Motor neuron (in vitro differentiated cells): Measurements from ENCODE around the gene SLC12A8. TPM values are rescaled to one million over a fixed set of nuclear protein-coding genes. Genes with fewer than 3 reads are reported as not detected.

Experiments
- ATAC-seq, 8 experiments: fragments of 200-7000 bp; cut with Tn5 transposase; replicated peaks in 6 of 8; 2 replicates each; pipeline ENCODE4 v1.8.0; 2021; ENCODE audit warnings: mild to moderate bottlenecking in 8 of 8, moderate library complexity in 8 of 8
- H3K27ac ChIP-seq, 2 donors: fragments of 250-450 bp; sonication (Bioruptor Pico); 2 replicates each; pipeline ENCODE4 v1.9.0; 2021; ENCODE audit warnings: antibody characterized with exemption in 2 of 2, mild to moderate bottlenecking in 2 of 2, moderate library complexity in 1 of 2
- H3K4me1 ChIP-seq, 2 donors: fragments of 250-450 bp; sonication (Bioruptor Pico); replicated peaks in 1 of 2; 2 replicates each; pipeline ENCODE4 v1.6.1; 2021; ENCODE audit warnings: antibody characterized with exemption in 2 of 2, mild to moderate bottlenecking in 2 of 2, moderate library complexity in 1 of 2
- H3K4me3 ChIP-seq, 5 donors: fragments of 250-450 bp; sonication (Bioruptor Pico); 2 replicates each; pipeline ENCODE4 v1.9.0; 2021; ENCODE audit warnings: antibody characterized with exemption in 5 of 5, mild to moderate bottlenecking in 5 of 5, moderate library complexity in 4 of 5
- WGBS, 10 experiments: fragments of 450-650 bp; shearing (Covaris generic); methylation state at CpG; one replicate each; pipeline ENCODE4 v1.0.0; 2022; 5-methylcytosine and 5-hydroxymethylcytosine counted together
- in situ Hi-C, 9 experiments: fragments of 400-800 bp; cut with MboI; loops; one replicate each; pipeline ENCODE4 v1.15.0; 2021; ENCODE audit warnings: low sequenced_read_pairs in 9 of 9, low pct_unique_long_range_greater_than_20kb in 2 of 9; ENCODE audit not compliant: unreplicated experiment in 9 of 9
- total RNA-seq, 8 experiments: library from RNA; unstranded; fragments of 300-600 nt; gene quantifications; 2 replicates each; pipeline versions ENCODE4 v1.2.3 to v1.2.4, GENCODE V29; 2022

SLC12A8 gene
- total RNA-seq, 8 experiments from 2014 or later, result 0.38 to 9.8 (median 3.2) TPM

DNA sequence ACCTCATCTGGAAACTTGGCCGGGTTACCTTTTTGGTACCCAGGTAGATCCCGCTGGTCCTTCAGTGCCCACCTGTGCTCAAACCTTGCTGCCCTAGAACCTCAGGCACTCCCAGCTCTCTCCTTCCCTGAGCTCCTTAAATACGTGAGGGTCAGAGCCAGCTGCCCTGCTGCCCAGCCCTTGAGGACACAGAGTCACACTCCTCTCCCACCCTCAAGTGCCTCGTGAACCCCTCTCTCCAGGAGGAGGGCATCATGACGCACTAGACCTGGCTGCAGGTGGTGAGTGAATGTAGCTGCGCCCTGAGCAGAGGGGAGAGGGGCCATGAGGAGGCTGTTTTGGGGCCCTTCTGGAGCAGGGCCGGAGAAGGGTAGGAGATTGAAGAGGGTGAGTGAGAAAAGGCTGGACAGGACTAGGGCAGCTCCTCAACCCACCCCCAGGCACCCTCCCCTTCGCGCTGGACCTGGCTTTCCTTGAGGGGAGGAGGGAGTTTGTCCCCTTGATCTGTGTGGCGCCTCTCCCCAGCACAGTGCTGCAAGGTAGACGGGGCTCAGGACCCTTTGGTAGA is 941 bp downstream of the SLC12A8 start:
- H3K4me1 ChIP-seq, result peaks cover 0 to 9% of the 10 kb centered on the region in 2 donors
- in situ Hi-C loops, result no loop called here
- H3K4me3 ChIP-seq, result peak overlapping the region in 1 of 5 donors; percentile 31
- no peak overlapping the region for H3K27ac ChIP-seq
- WGBS, 10 experiments, result 60 to 100% (median 86%) methylated on average over 1 to 8 of the region's 11 CpGs; no CpG with 5 or more reads in 2 of the 10 experiments
- ATAC-seq, result peak in 2 of 8 experiments; percentile 28 to 31

DNA sequence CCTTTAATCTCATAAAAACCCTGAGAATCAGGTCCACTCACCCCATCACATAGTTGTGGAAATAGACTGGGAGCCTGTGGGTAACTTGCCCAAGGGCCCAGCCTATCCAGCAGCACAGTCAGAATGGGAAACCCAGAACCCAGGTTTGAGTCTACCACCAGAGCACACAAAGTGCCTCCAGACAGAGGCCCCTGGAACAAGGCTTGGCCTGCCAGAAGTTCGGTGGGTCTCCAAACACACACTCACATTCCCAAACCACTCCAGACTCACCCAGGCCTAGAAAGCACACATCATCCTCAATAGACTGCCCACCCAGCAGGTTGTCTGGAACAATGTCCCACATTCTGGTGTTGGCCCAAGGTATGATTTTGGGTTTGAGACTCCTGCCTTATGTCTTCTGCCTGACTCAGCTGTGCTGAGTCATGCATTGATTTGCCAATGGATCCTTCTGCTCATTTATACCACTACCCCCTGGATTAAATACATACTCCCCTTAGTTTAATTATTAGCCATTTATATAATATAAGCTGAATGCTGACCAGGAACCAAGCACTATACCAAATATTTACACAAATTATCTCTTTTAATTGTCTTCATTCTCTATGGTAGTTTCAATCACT is 4.5 kb downstream of the SLC12A8 start:
- WGBS, 10 experiments, result 71% methylated on average over 1 of the region's 1 CpG; no CpG with 5 or more reads in 9 of the 10 experiments
- Histone ChIP-seq H3K4me3 (no peak overlapping the region), H3K4me1 (peaks cover 0 to 9% of the 10 kb centered on the region in 2 donors), H3K27ac (no peak overlapping the region)
- in situ Hi-C loops, result no loop called here
- ATAC-seq, result no peak

DNA sequence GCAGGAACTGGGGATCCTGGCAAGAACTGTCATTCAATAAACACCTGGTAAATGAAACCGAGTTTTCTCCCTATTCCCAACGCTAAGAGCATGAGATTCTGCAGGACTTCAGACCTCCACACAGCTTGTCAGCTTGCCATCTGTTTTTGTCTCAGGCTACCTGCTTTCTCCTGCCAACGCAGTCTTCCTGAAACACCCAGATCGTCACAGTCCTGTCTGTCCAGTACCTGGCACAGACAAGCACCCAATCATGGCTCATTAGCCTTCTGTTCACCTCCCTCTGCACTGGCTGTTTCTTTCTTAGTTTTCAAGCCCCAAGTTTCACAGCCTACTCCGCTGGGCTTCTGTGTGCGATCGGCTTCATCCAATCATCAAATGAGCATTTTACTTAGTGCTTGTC is 5.0 kb downstream of the SLC12A8 start:
- Histone ChIP-seq H3K4me1 (peaks cover 0 to 3% of the 10 kb centered on the region in 2 donors), H3K27ac (no peak overlapping the region), H3K4me3 (no peak overlapping the region)
- in situ Hi-C loops, result no loop called here
- WGBS, 10 experiments, result 67 to 91% (median 79%) methylated on average over 1 to 6 of the region's 7 CpGs; no CpG with 5 or more reads in 3 of the 10 experiments
- no peak for ATAC-seq

DNA sequence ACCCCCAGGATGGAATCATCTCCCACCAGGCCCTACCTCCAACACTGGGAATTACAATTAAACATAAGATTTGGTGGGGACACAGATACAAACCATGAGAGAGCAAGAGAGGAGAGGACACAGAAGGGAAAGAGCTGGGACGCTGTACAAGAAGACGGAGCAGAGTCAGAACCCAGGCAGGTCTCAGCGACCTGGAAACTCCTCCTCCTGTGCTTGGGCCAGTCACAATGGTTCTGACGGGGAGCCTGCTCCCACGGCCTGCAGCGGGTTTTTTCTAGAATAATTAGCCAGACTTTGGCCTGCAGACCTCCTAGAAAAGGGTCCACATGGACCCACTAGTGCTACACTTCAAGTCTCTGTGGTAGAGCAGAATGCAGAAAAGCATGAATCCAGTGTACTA is 5.6 kb downstream of the SLC12A8 start:
- no peaks in the 10 kb centered on the region for H3K4me1 ChIP-seq
- in situ Hi-C loops, result no loop called here
- WGBS, 10 experiments, result 20 to 100% (median 86%) methylated on average over 1 to 5 of the region's 6 CpGs; no CpG with 5 or more reads in 2 of the 10 experiments
- no peak overlapping the region for H3K4me3 ChIP-seq
- no peak for ATAC-seq
- no peak overlapping the region for H3K27ac ChIP-seq

DNA sequence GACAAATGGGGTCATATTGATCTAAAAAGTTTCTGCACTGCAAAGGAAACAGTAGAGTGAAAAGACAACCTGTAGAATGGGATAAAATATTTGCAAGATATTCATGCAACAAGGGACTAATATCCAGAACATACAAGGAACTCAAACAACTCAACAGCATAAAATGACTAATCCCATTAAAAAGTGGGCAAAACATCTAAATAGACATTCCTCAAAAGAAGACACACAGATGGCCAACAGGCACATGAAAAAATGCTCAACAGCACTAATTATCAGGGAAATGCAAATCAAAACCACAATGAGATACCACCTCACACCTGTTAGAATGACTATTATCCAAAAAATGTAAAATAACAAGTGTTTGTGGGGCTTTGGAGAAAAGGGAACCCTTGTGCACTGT is 8.8 kb downstream of the SLC12A8 start:
- no peak overlapping the region for H3K27ac ChIP-seq
- in situ Hi-C loops, result no loop called here
- no peaks in the 10 kb centered on the region for H3K4me1 ChIP-seq
- no peak overlapping the region for H3K4me3 ChIP-seq
- ATAC-seq, result no peak

DNA sequence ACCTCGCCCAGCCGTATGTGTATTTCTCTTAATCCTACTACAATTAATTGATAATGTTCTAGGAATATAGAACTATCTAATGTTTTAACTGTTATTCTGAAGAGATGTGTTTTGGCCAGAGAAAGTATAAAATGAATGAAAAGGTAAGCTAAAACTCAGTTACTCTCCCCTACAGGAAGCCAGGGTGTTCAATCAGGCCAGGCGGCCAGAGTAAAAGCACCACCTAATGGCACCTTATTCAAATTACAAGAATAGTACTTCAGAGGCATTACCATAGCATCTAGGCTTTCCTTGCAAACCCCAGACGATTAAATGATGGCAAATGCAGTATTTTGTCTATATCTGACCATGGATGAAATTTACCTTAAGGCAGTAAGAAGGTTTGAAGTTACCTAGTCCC is 10.4 kb downstream of the SLC12A8 start:
- 70 to 100% (median 80%) methylated on average over 1 to 4 of the region's 4 CpGs; no CpG with 5 or more reads in 1 of the 10 experiments for WGBS, 10 experiments

DNA sequence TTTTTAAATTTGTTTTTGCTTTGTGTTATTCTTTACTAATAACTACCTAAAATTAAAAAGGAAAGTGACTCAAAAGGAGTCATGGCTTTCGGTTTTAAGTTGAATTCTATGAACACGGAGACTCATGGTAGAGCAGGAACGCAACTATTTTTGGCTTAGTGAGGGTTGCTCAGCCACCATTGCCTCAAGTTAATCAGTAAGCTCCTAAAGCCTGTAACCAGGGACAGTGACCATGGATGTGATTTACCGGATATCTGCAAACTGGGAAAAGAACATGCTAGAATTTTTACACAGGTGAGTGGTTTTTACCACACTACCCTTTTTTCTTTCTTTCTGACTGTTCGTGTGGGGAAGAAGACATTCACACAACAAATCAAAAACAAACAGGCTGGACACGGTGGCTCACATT is 11.8 kb downstream of the SLC12A8 start:
- Histone ChIP-seq H3K4me3 (no peak overlapping the region), H3K4me1 (no peaks in the 10 kb centered on the region), H3K27ac (no peak overlapping the region)
- WGBS, 10 experiments, result 58 to 95% (median 83%) methylated on average over 3 to 6 of the region's 6 CpGs; no CpG with 5 or more reads in 1 of the 10 experiments
- in situ Hi-C loops, result no loop called here
- ATAC-seq, result no peak

More for the DNA sequence above, 10.4 kb downstream of the SLC12A8 start:
- H3K27ac ChIP-seq, result no peak overlapping the region
- no peak overlapping the region for H3K4me3 ChIP-seq
- no peak for ATAC-seq
- in situ Hi-C loops, result no loop called here
- no peaks in the 10 kb centered on the region for H3K4me1 ChIP-seq

DNA sequence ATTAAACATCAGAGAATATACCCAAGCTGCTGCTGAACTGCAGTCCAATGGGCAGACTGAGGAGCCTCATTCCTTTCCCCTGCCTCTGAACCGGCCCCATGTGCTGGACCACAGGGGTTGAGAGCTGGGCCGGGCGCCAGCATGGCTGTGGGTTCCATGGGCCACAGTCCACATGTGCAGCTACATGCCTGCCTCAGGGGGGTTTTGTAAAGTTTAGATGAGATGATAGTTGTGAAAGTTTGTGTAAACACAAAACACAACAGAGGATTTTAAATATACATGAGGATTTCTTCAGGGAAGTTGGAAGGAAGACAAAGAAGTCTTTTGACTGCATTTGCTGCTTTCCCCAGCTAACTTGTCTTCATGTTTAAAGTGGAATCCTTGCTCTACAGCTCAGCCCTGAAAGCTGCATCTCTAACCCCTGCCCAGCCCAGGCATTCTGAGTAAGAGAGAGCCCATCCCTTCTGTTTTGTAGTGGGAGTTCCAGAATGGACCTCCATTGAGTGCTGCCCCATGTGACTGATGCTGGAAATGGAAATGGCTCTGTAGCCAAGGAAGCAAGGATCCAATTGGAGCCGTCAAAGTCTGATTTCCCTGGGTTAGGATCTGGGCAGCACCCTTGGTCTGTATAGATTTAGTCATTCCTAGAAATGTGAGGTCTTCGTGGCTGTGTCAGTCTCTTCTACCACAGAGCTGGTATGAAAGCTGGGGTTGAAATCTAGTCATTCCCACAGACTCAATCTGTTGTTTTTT is 17.5 kb downstream of the SLC12A8 start:
- Histone ChIP-seq H3K27ac (no peak overlapping the region), H3K4me1 (no peaks in the 10 kb centered on the region), H3K4me3 (no peak overlapping the region)
- in situ Hi-C loops, result no loop called here
- ATAC-seq, result peak in 3 of 8 experiments; percentile 45 to 70 (median 47)
- WGBS, 10 experiments, result 40 to 100% (median 82%) methylated on average over 1 to 4 of the region's 5 CpGs; no CpG with 5 or more reads in 2 of the 10 experiments

DNA sequence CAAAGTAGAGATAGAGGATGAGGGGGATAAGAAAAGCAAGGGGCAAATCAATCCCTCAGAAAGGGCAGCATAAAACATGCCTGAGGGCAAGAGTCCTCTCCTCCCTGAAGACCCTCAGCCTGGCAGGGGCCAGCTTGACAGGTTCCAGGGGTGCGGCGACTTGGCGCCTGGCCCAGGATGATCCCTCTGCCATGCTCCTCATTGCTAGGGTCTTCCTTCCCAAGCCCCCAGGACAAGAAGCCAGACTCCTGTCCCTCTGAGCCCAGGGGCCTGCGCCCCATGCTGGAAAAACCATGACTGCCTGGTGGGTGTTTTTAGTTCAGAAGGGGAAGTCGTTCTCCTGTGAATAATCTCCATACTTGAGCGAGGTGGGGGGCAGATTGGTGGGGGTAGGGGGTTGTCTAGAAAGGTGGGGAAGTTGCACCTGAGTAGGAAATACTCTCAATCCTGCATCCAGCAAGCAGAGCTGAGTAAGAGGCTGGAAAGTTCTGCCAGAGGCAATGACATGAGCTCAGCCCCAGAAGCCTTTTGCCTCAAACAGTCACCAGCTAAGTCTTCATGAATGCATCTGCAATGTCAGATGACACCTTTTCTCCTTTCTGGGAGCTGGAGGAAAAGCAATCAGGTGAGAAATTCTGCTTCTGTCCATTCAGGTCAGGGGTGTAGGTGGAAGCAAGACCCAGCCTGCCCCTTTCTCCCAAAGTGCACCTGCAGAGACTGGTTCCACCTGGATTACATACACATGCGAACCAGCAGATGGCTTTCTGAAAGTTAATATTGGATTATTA is 18.3 kb downstream of the SLC12A8 start:
- Histone ChIP-seq H3K27ac (no peak overlapping the region), H3K4me3 (no peak overlapping the region), H3K4me1 (no peaks in the 10 kb centered on the region)
- no peak for ATAC-seq
- WGBS, 10 experiments, result 83 to 100% (median 98%) methylated on average over 1 to 4 of the region's 7 CpGs; no CpG with 5 or more reads in 6 of the 10 experiments
- in situ Hi-C loops, result no loop called here

DNA sequence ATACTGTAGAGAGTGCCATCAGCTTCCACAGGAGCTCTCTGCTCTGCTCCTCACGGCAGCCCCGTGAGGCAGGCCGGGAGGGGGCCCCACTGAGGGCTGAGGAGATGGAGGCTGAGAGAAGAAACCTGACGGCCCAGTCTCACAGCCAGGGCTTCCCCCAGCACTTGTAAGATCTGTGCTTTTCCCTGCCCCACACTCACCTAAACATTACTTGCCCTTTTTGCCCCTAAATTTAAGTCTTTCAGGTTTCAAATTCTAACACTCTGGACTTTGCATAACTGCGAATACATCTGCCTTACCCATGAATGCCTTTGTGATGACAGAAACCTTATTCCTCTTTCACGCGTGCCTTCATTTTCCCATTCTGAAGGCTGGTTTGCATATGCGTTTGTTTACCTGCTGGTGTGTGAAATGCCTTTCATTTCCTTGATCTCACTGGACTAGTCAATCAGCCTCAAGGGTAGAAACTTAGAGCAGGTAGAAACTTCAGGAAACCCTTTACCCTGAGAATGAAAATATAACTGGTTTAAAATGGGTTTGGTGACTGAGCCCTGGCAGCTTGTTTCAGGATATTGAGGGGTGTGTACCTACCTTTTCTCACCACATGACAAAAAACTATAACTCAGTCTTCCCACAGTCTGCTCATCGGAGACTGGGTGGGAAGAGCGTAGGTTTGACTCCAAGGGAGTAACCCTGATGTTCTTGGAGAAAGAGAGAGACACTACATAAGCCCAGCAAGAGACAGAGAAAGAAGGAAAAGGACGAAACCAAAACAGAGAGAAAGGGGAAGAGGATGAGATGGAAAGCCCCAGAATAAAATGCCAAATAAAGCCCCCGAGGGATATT is 20.1 kb downstream of the SLC12A8 start:
- no peaks in the 10 kb centered on the region for H3K4me1 ChIP-seq
- peak in 7 of 8 experiments; percentile 17 to 53 (median 46) for ATAC-seq
- in situ Hi-C loops, result no loop called here
- WGBS, 10 experiments, result 51 to 100% (median 70%) methylated on average over 1 to 9 of the region's 12 CpGs
- H3K4me3 ChIP-seq, result no peak overlapping the region
- no peak overlapping the region for H3K27ac ChIP-seq

DNA sequence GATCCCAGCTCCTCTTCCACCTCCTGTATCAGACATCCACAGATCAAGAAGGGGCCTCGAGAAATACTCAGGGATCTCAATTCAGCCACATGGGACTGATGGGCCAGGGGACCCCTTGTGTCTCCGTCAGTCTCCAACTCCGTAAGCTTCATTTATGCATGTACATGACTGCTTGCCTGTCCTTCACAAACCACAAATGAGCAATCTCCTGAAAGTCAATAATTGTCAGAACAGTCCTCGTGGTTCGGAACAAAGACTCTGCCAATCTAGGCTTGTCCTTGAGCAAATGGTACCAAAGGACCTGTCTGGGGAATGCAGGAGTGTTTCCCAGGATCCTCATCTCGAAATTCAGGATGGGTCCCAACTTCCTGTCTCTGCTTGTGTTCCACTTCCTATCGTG is 20.8 kb downstream of the SLC12A8 start:
- 43 to 100% (median 85%) methylated on average over 1 to 5 of the region's 7 CpGs; no CpG with 5 or more reads in 3 of the 10 experiments for WGBS, 10 experiments
- ATAC-seq, result no peak
- no peak overlapping the region for H3K27ac ChIP-seq
- H3K4me1 ChIP-seq, result peaks cover 0 to 2% of the 10 kb centered on the region in 2 donors
- in situ Hi-C loops, result no loop called here
- H3K4me3 ChIP-seq, result no peak overlapping the region

DNA sequence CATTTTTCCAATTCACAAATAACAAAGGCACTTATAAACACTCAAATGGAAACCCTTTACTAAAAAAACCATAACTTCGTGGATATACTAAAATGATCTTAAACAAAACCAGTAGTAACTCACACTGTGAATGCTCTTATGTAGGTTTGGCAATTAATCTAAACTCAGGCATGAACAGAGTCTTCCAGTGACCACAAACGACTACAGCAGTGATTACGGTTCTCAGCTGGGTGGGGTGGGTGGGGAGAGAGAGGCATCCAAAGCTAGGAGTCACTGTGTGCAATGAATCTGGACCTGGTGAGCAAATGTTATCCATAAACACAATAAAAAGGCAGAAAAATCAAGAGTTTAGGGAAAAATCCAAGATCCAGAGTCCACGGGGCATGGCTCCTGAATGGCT is 21.3 kb downstream of the SLC12A8 start:
- H3K4me1 ChIP-seq, result peaks cover 0 to 6% of the 10 kb centered on the region in 2 donors
- 0 to 100% (median 58%) methylated on average over 1 to 3 of the region's 4 CpGs; no CpG with 5 or more reads in 4 of the 10 experiments for WGBS, 10 experiments
- H3K27ac ChIP-seq, result no peak overlapping the region
- in situ Hi-C loops, result no loop called here
- H3K4me3 ChIP-seq, result no peak overlapping the region
- ATAC-seq, result peak in 2 of 8 experiments; percentile 9 to 27
